ENCODE measurements around the gene EIF4E3. TPM values are rescaled to one million over a fixed set of nuclear protein-coding genes. Genes with fewer than 3 reads are reported as not detected.

The EIF4E3 gene
- total RNA-seq, 4 donors from 2014 or later, result 12.4 to 52.2 (median 23.0) TPM

- H3K36me3 ChIP-seq, result no peaks in the 10 kb centered on the region
- intact Hi-C loops (cut with DNase I; ENCODE audit: low total_unique reads), result no loop called here
These were observed 62.6 kb downstream of the EIF4E3 start for GRCh38 chr3:71662568-71662967.

GRCh38 chr3:71662056-71662455, 63.1 kb downstream of the EIF4E3 start:
- Histone ChIP-seq H3K36me3 (no peaks in the 10 kb centered on the region), H3K9me3 (no peaks in the 10 kb centered on the region), H3K4me3 (no peak overlapping the region), H3K27me3 (no peaks in the 10 kb centered on the region), H3K27ac (no peak overlapping the region), H3K4me1 (no peaks in the 10 kb centered on the region)
- DNase-seq, result no peak
- intact Hi-C loops (cut with DNase I; ENCODE audit: low total_unique reads), result no loop called here
- TF ChIP-seq POLR2A (IDR thresholded peaks at IDR 0.05) (no peak), CTCF (IDR thresholded peaks at IDR 0.05) (no peak)

More at GRCh38 chr3:71662568-71662967, 62.6 kb downstream of the EIF4E3 start:
- no peak for TF ChIP-seq POLR2A (IDR thresholded peaks at IDR 0.05)
- Histone ChIP-seq H3K4me3 (no peak overlapping the region), H3K4me1 (no peaks in the 10 kb centered on the region), H3K27me3 (no peaks in the 10 kb centered on the region), H3K27ac (no peak overlapping the region), H3K9me3 (no peaks in the 10 kb centered on the region)
- DNase-seq, result no peak

GRCh38 chr3:71659864-71660591, 65.2 kb downstream of the EIF4E3 start:
- H3K36me3 ChIP-seq, result no peaks in the 10 kb centered on the region
- no peaks in the 10 kb centered on the region for H3K9me3 ChIP-seq
- intact Hi-C loops (cut with DNase I; ENCODE audit: low total_unique reads), result loop anchor here (10.0 kb wide), 1 partner anchor 1115 kb away; no protein-coding TSS in a partner anchor

GRCh38 chr3:71657831-71658530, 67.2 kb downstream of the EIF4E3 start:
- no peaks in the 10 kb centered on the region for H3K9me3 ChIP-seq
- H3K36me3 ChIP-seq, result no peaks in the 10 kb centered on the region
- H3K27ac ChIP-seq, result peak overlapping the region; percentile 42 to 56
- no peaks in the 10 kb centered on the region for H3K4me1 ChIP-seq
- no peak overlapping the region for H3K4me3 ChIP-seq
- DNase-seq, result peak; percentile 74 to 85
- intact Hi-C loops (cut with DNase I; ENCODE audit: low total_unique reads), result loop anchor here (10.0 kb wide), 1 partner anchor 1113 kb away; no protein-coding TSS in a partner anchor
- TF ChIP-seq POLR2A (IDR thresholded peaks at IDR 0.05) (no peak), CTCF (IDR thresholded peaks at IDR 0.05) (no peak)
- H3K27me3 ChIP-seq, result no peaks in the 10 kb centered on the region

More at GRCh38 chr3:71659864-71660591, 65.2 kb downstream of the EIF4E3 start:
- no peaks in the 10 kb centered on the region for H3K27me3 ChIP-seq
- no peak for TF ChIP-seq POLR2A (IDR thresholded peaks at IDR 0.05)
- no peak overlapping the region for H3K4me3 ChIP-seq
- H3K4me1 ChIP-seq, result no peaks in the 10 kb centered on the region
- no peak for DNase-seq
- H3K27ac ChIP-seq, result no peak overlapping the region

- DNase-seq, result no peak
- TF ChIP-seq CTCF (IDR thresholded peaks at IDR 0.05) (no peak), POLR2A (IDR thresholded peaks at IDR 0.05) (no peak)
- Histone ChIP-seq H3K9me3 (no peaks in the 10 kb centered on the region), H3K4me1 (no peaks in the 10 kb centered on the region), H3K27me3 (no peaks in the 10 kb centered on the region), H3K27ac (no peak overlapping the region), H3K4me3 (no peak overlapping the region), H3K36me3 (no peaks in the 10 kb centered on the region)
- intact Hi-C loops (cut with DNase I; ENCODE audit: low total_unique reads), result loop anchor here (10.0 kb wide), 1 partner anchor 1110 kb away; no protein-coding TSS in a partner anchor
These were observed 70.1 kb downstream of the EIF4E3 start for GRCh38 chr3:71655061-71655460.

GRCh38 chr3:71653414-71653807, 71.8 kb downstream of the EIF4E3 start:
- Histone ChIP-seq H3K9me3 (no peaks in the 10 kb centered on the region), H3K27ac (no peak overlapping the region), H3K27me3 (no peaks in the 10 kb centered on the region), H3K4me3 (no peak overlapping the region), H3K4me1 (no peaks in the 10 kb centered on the region), H3K36me3 (no peaks in the 10 kb centered on the region)
- DNase-seq, result no peak
- intact Hi-C loops (cut with DNase I; ENCODE audit: low total_unique reads), result loop anchor here (10.0 kb wide), 1 partner anchor 1109 kb away; no protein-coding TSS in a partner anchor
- TF ChIP-seq POLR2A (IDR thresholded peaks at IDR 0.05), result no peak
- no peak for TF ChIP-seq CTCF (IDR thresholded peaks at IDR 0.05)

Measured in uterus (tissue), 4 donors.